HFF-Myc (cell line): ENCODE results near the gene FHIT.

Experiments
- DNase-seq: peaks from one replicate; pipeline ENCODE4 v3.0.0-alpha.2; 2011; ENCODE audit warnings: low read depth; ENCODE audit errors: extremely low read depth
- H3K4me3 ChIP-seq: replicated peaks from 2 replicates; pipeline ENCODE4 v1.5.1; 2011; ENCODE audit warnings: low read depth, mild to moderate bottlenecking, control low read depth, low read length
- CTCF ChIP-seq: IDR thresholded peaks from 2 replicates; pipeline ENCODE4 v1.5.1; 2012; ENCODE audit warnings: mild to moderate bottlenecking, low read depth, low read length, control low read depth; ENCODE audit errors: missing control alignments

The FHIT gene

GRCh38 chr3:61015408-61015807, 235.8 kb downstream of the FHIT start:
- no peak for TF ChIP-seq CTCF
- no peak overlapping the region for H3K4me3 ChIP-seq
- no peak for DNase-seq

GRCh38 chr3:61008998-61009380, 242.3 kb downstream of the FHIT start:
- no peak for DNase-seq
- no peak for TF ChIP-seq CTCF
- no peak overlapping the region for H3K4me3 ChIP-seq

- no peak overlapping the region for H3K4me3 ChIP-seq
- no peak for DNase-seq
- no peak for TF ChIP-seq CTCF
Observed at GRCh38 chr3:61008153-61008997, 242.9 kb downstream of the FHIT start.

- no peak for DNase-seq
- no peak overlapping the region for H3K4me3 ChIP-seq
- TF ChIP-seq CTCF: no peak
Observed at GRCh38 chr3:61005591-61005990, 245.7 kb downstream of the FHIT start.

- TF ChIP-seq CTCF: no peak
- no peak overlapping the region for H3K4me3 ChIP-seq
- DNase-seq: no peak
Observed at GRCh38 chr3:60998858-60999257, 252.4 kb downstream of the FHIT start.

GRCh38 chr3:60992395-60992794, 258.9 kb downstream of the FHIT start:
- no peak for DNase-seq
- H3K4me3 ChIP-seq: no peak overlapping the region
- TF ChIP-seq CTCF: no peak

GRCh38 chr3:60990442-60990730, 260.9 kb downstream of the FHIT start:
- no peak overlapping the region for H3K4me3 ChIP-seq
- TF ChIP-seq CTCF: no peak
- DNase-seq: no peak
